A549 treated with AZD2906 at 1 μM for 4 hours (cell line): ENCODE data around the gene SMPD4. TPM values are rescaled to one million over a fixed set of nuclear protein-coding genes. Genes with fewer than 3 reads are reported as not detected.

Experiments
- total RNA-seq: library from RNA; stranded (reverse); fragments of 200-300 nt; extraction: Qiagen RNA extraction; gene quantifications from 5 replicates; pipeline ENCODE4 v1.2.3, GENCODE V29; 2022

Gene SMPD4
- total RNA-seq = 72.4 to 84.4 TPM (median 82.4 TPM) in 5 replicates

GRCh38 chr2:130181325-130181879, at the start of gene SMPD4:
Gene SMPD4, minus strand, starts transcription at chr2:130181602. Its CDS starts 5,010 bp downstream, at chr2:130176592.

GRCh38 chr2:130198343-130198742, 16.9 kb upstream of the SMPD4 start, which contains the start of gene TUBA3E:
Gene TUBA3E, minus strand, starts transcription at chr2:130198439. Its CDS starts 79 bp downstream, at chr2:130198360.

GRCh38 chr2:130181880-130182682, 679 bp upstream of the SMPD4 start, which contains the start of gene MZT2B:
Gene MZT2B, plus strand, starts transcription at chr2:130182262. Its CDS starts 21 bp downstream, at chr2:130182283.

DNA sequence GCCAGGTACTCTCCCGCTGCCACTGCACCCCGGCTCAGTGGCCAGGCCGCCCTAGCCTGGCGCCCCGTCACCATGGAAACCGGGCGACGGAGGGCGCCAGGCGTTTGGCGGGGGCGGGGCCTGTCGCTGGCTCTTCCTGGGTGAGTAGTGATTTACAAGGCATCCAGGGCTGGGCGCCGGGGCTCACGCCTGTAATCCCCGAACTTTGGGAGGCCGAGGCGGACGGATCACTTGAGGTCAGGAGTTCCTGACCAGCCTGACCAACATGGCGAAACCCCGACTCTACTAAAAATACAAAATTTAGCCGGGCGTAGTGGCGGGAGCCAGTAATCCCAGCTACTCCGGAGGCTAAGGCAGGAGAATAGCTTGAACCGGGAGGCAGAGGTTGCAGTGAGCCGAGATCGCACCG, 36.4 kb downstream of the SMPD4 start, which contains the start of gene CCDC74B:
Gene CCDC74B (minus strand): TSS at position 107 of the 409 bp plus-strand sequence. CDS start 116 bp downstream, outside the sequence.

GRCh38 chr2:130129120-130129829, 52.1 kb downstream of the SMPD4 start, which contains the start of gene POTEF:
Gene POTEF, minus strand, starts transcription at chr2:130129222. Its CDS starts 8,707 bp downstream, at chr2:130120515.

Other genes starting within 250 kb of the SMPD4 start
- not detected in 5 replicates for gene RAB6C, start 201.9 kb downstream of the SMPD4 start, total RNA-seq
- not detected in 5 replicates for gene POTEF, start 52.4 kb downstream of the SMPD4 start, total RNA-seq
- 4.2 to 6.8 TPM (median 6.2 TPM) in 5 replicates for gene CCDC74B, start 36.5 kb downstream of the SMPD4 start, total RNA-seq
- 265 to 474 TPM (median 469 TPM) in 5 replicates for gene MZT2B, start 660 bp upstream of the SMPD4 start, total RNA-seq
- 5.2 to 8.8 TPM (median 6.9 TPM) in 5 replicates for gene TUBA3E, start 16.8 kb upstream of the SMPD4 start, total RNA-seq
- 140 to 169 TPM (median 159 TPM) in 5 replicates for gene IMP4, start 161.3 kb upstream of the SMPD4 start, total RNA-seq
- 28.5 to 31.5 TPM (median 30.7 TPM) in 5 replicates for gene PTPN18, start 174.5 kb upstream of the SMPD4 start, total RNA-seq